B cell (primary cell): ENCODE results near the gene MORN1. TPM values are rescaled to one million over a fixed set of nuclear protein-coding genes. Genes with fewer than 3 reads are reported as not detected.

ENCODE experiments used
- ATAC-seq: fragments of 200-7000 bp; cut with Tn5 transposase; one replicate; pipeline ENCODE4 v1.10.0; 2021; ENCODE audit warnings: low read depth, mild to moderate bottlenecking, moderate number of reproducible peaks, moderate library complexity
- CTCF ChIA-PET: fragments of 350-600 bp; sonication (Branson Sonifier 250); formaldehyde crosslinking; loops from one replicate; lab custom pipeline; 2021; ENCODE audit warnings: antibody characterized with exemption, inconsistent platforms; lab: Charles Lee
- POLR2A ChIA-PET: fragments of 350-600 bp; sonication (Branson Sonifier 250); formaldehyde crosslinking; loops from one replicate; lab custom pipeline; 2021; ENCODE audit warnings: antibody characterized with exemption; lab: Charles Lee
- DNase-seq: peaks from one replicate; pipeline ENCODE4 v3.0.0; 2013
- H2AFZ ChIP-seq: 2 replicates; pipeline ENCODE4 v1.6.1; 2012; ENCODE audit warnings: mild to moderate bottlenecking, low read depth, low read length; ENCODE audit not compliant: insufficient read depth, poor library complexity, severe bottlenecking
- H3K27ac ChIP-seq, 2 donors: 1 replicate in 1 of 2; 2 replicates in 1 of 2; pipeline ENCODE4 v1.5.1; 2012 to 2013; ENCODE audit warnings: low read length in 2 of 2, mild to moderate bottlenecking in 2 of 2, moderate library complexity in 1 of 2
- H3K27me3 ChIP-seq, 4 experiments: fragments of 200-600 bp in 1 of 4; sonication (generic) in 1 of 4; replicated peaks in 1 of 4; 1 replicate in 2 of 4; 2 replicates in 2 of 4; pipeline versions ENCODE4 v1.6.1 to v1.7.0; 2013 to 2016; ENCODE audit warnings: low read length in 3 of 4, mild to moderate bottlenecking in 2 of 4, mixed read lengths in 1 of 4, moderate library complexity in 1 of 4; ENCODE audit not compliant: insufficient read depth in 4 of 4, control insufficient read depth in 3 of 4; ENCODE audit errors: control extremely low read depth in 1 of 4
- H3K36me3 ChIP-seq, 2 experiments: replicated peaks in 1 of 2; 1 replicate in 1 of 2; 2 replicates in 1 of 2; pipeline versions ENCODE4 v1.6.1 to v1.7.1; 2013; ENCODE audit warnings: low read length in 1 of 2; ENCODE audit not compliant: insufficient read depth in 2 of 2, control insufficient read depth in 1 of 2; ENCODE audit errors: control extremely low read depth in 1 of 2, extremely low read depth in 1 of 2
- H3K4me1 ChIP-seq, 2 donors: fragments of 200-600 bp in 1 of 2; sonication (generic) in 1 of 2; 1 replicate in 1 of 2; 2 replicates in 1 of 2; pipeline versions ENCODE4 v1.5.1 to v1.6.1; 2013 to 2017; ENCODE audit warnings: low read length in 2 of 2; ENCODE audit not compliant: control insufficient read depth in 2 of 2, insufficient read depth in 2 of 2
- H3K4me2 ChIP-seq: replicated peaks from 2 replicates; pipeline ENCODE3; 2012; ENCODE audit warnings: mild to moderate bottlenecking, low read depth, low read length; ENCODE audit not compliant: poor library complexity, severe bottlenecking
- H3K4me3 ChIP-seq, 5 experiments: fragments of 200-600 bp in 1 of 5; sonication (generic) in 1 of 5; 1 replicate in 3 of 5; 2 replicates in 2 of 5; pipeline versions ENCODE4 v1.5.1 to v1.7.0; 2011 to 2016; ENCODE audit warnings: low read length in 4 of 5, mild to moderate bottlenecking in 4 of 5, low read depth in 2 of 5, control low read depth in 1 of 5, moderate library complexity in 1 of 5; ENCODE audit not compliant: insufficient read depth in 1 of 5; ENCODE audit errors: control extremely low read depth in 1 of 5, extremely low read depth in 1 of 5
- H3K79me2 ChIP-seq: fragments of 200-600 bp; sonication (generic); one replicate; pipeline ENCODE4 v1.6.0; 2016; ENCODE audit warnings: low read length; ENCODE audit not compliant: control insufficient read depth, insufficient read depth
- H3K9ac ChIP-seq: fragments of 200-600 bp; sonication (generic); 2 replicates; pipeline ENCODE4 v1.6.1; 2017; ENCODE audit warnings: mild to moderate bottlenecking, low read length, moderate library complexity
- H3K9me3 ChIP-seq, 3 donors: one replicate each; pipeline versions ENCODE4 v1.6.1 to v1.7.1; 2013; ENCODE audit warnings: low read length in 2 of 3; ENCODE audit not compliant: control insufficient read depth in 2 of 3, insufficient read depth in 1 of 3; ENCODE audit errors: control extremely low read depth in 1 of 3
- H4K20me1 ChIP-seq: 2 replicates; pipeline ENCODE4 v1.6.0; 2012; ENCODE audit warnings: mild to moderate bottlenecking, low read length; ENCODE audit not compliant: insufficient read depth, control insufficient read depth, poor library complexity, severe bottlenecking
- H3K27ac Mint-ChIP-seq: one replicate; pipeline ENCODE4 v1.8.0; 2021; ENCODE audit warnings: mixed read lengths
- H3K27me3 Mint-ChIP-seq: one replicate; pipeline ENCODE4 v1.8.0; 2021; ENCODE audit warnings: mixed read lengths
- H3K4me1 Mint-ChIP-seq: one replicate; pipeline ENCODE4 v1.8.0; 2021; ENCODE audit warnings: mixed read lengths
- H3K4me3 Mint-ChIP-seq: one replicate; pipeline ENCODE4 v1.8.0; 2021; ENCODE audit warnings: mixed read lengths
- H3K9me3 Mint-ChIP-seq: one replicate; pipeline ENCODE4 v1.8.0; 2022; ENCODE audit warnings: mixed read lengths; ENCODE audit not compliant: insufficient read depth
- EZH2 ChIP-seq: IDR thresholded peaks from 2 replicates; pipeline ENCODE4 v1.6.1; 2012; ENCODE audit warnings: borderline replicate concordance, low read depth, mild to moderate bottlenecking, moderate library complexity, low read length; ENCODE audit not compliant: insufficient read depth, poor library complexity, severe bottlenecking
- WGBS: methylation state at CpG from one replicate; pipeline ENCODE4 v1.1.5; 2013; ENCODE audit warnings: missing lambda C conversion rate; ENCODE audit not compliant: insufficient coverage; 5-methylcytosine and 5-hydroxymethylcytosine counted together
- intact Hi-C: fragments of 100-400 bp; cut with micrococcal nuclease; formaldehyde crosslinking; loops from one replicate; pipeline ENCODE4 v1.10.0; 2022
- polyA plus RNA-seq: library from polyadenylated mRNA; depleted of rRNA; stranded (reverse); fragments of >200 nt; gene quantifications from 2 replicates; pipeline ENCODE4 v1.2.3, GENCODE V29; 2012
- total RNA-seq, 2 donors: library from RNA; stranded (reverse); fragments of 120-200 nt in 1 of 2; gene quantifications; 1 replicate in 1 of 2; 2 replicates in 1 of 2; pipeline versions ENCODE4 v1.2.3 to v1.2.4, GENCODE V29; 2013 to 2022
- TF ChIP-seq, protein P1 (sequence below): fragments of 200-600 bp; IDR thresholded peaks from one replicate; pipeline ENCODE4 v1.8.0; 2022; ENCODE audit warnings: antibody characterized with exemption, mild to moderate bottlenecking

MORN1 gene
- total and polyA plus RNA-seq, 2 donors (not counting 1 experiment from before 2014, with no cell fraction given) = 10.2 to 32.6 TPM

DNA sequence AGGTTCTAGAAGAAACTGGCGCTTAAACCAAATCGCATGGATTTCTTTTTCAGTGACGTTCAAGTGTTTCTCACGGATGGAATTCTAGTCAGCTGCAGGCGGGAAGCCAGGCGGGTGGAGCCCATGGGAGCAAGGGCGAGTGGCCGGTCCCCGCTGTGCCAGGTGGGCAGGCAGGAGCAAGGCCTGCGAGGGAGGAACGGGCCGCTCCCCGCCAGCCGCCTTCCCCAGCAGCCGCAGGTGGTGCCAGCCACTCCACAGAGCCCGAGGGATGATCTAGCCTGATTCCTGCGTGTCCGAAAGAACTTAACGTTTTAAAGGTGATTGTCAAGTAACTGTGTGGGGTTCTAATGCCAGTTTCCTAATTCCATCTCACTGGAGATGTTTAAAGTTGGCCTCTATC is 11.9 kb upstream of the MORN1 start:
- DNase-seq (no peak), ATAC-seq (no peak)
- Histone ChIP-seq H3K27me3 (no peaks in the 10 kb centered on the region), H3K27ac (no peak overlapping the region), H3K4me3 (no peak overlapping the region), H3K9ac (no peak overlapping the region), H4K20me1 (peaks cover 63% of the 10 kb centered on the region), H3K79me2 (peaks cover 39% of the 10 kb centered on the region), H3K9me3 (no peaks in the 10 kb centered on the region), H3K4me2 (no peak overlapping the region), H3K36me3 (peaks cover 0 to 80% of the 10 kb centered on the region in 2 experiments), H3K4me1 (no peaks in the 10 kb centered on the region), H2AFZ (no peak overlapping the region)
- 98% methylated on average over 14 of the region's 19 CpGs for WGBS
- TF ChIP-seq, protein P1, sequence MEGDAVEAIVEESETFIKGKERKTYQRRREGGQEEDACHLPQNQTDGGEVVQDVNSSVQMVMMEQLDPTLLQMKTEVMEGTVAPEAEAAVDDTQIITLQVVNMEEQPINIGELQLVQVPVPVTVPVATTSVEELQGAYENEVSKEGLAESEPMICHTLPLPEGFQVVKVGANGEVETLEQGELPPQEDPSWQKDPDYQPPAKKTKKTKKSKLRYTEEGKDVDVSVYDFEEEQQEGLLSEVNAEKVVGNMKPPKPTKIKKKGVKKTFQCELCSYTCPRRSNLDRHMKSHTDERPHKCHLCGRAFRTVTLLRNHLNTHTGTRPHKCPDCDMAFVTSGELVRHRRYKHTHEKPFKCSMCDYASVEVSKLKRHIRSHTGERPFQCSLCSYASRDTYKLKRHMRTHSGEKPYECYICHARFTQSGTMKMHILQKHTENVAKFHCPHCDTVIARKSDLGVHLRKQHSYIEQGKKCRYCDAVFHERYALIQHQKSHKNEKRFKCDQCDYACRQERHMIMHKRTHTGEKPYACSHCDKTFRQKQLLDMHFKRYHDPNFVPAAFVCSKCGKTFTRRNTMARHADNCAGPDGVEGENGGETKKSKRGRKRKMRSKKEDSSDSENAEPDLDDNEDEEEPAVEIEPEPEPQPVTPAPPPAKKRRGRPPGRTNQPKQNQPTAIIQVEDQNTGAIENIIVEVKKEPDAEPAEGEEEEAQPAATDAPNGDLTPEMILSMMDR = no peak
- no peak for TF ChIP-seq EZH2
- intact Hi-C loops = no loop called here
- peaks cover 3% of the 10 kb centered on the region for H3K4me1 Mint-ChIP-seq
- H3K27me3 Mint-ChIP-seq = no peaks in the 10 kb centered on the region
- ChIA-PET CTCF (no interaction called here), POLR2A (no interaction called here)
- no peaks in the 10 kb centered on the region for H3K9me3 Mint-ChIP-seq
- no peak overlapping the region for H3K4me3 Mint-ChIP-seq
- H3K27ac Mint-ChIP-seq = no peak overlapping the region

DNA sequence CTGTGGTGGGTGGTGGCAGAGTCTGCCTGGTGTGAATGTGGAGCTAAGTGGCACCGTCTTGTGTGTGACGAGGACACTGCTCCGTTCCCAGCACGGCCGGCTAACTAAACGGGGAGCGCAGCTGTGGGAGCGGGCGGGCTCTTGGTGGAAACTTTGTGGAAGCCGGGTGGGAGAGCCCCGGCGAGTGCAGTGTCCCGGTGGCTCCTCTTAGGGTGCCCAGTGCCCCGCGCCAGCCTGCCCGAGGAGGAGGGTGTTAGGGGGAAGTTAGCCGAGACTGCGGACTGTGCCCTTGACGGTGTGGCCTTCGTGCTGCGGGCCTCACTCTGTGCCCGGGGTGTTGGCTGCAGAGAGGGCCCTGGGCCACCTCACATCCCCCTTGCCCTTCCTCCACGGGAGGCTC is 11.1 kb upstream of the MORN1 start:
- peaks cover 69% of the 10 kb centered on the region for H4K20me1 ChIP-seq
- TF ChIP-seq EZH2 = no peak
- TF ChIP-seq, protein P1 = no peak
- ChIA-PET CTCF (no interaction called here), POLR2A (no interaction called here)
- no peaks in the 10 kb centered on the region for H3K27me3 ChIP-seq
- H3K4me1 Mint-ChIP-seq = peaks cover 3% of the 10 kb centered on the region
- H3K4me3 ChIP-seq = no peak overlapping the region
- no peak overlapping the region for H3K4me2 ChIP-seq
- H2AFZ ChIP-seq = no peak overlapping the region
- DNase-seq (no peak), ATAC-seq (no peak)
- no peak overlapping the region for H3K4me3 Mint-ChIP-seq
- WGBS = 97% methylated on average over 18 of the region's 23 CpGs
- no peaks in the 10 kb centered on the region for H3K9me3 Mint-ChIP-seq
- intact Hi-C loops = no loop called here
- H3K27me3 Mint-ChIP-seq = no peaks in the 10 kb centered on the region
- H3K27ac Mint-ChIP-seq = no peak overlapping the region
- H3K4me1 ChIP-seq = no peaks in the 10 kb centered on the region
- H3K79me2 ChIP-seq = peaks cover 44% of the 10 kb centered on the region
- no peaks in the 10 kb centered on the region for H3K9me3 ChIP-seq
- H3K9ac ChIP-seq = no peak overlapping the region
- peaks cover 0 to 82% of the 10 kb centered on the region in 2 experiments for H3K36me3 ChIP-seq
- no peak overlapping the region for H3K27ac ChIP-seq
